Femur (tissue), 1 donor: Measurements from ENCODE around the gene TNS4.

Experiments
- DNase-seq: peaks from one replicate; pipeline ENCODE4 v3.0.0-alpha.2; 2017

TNS4 gene

DNA sequence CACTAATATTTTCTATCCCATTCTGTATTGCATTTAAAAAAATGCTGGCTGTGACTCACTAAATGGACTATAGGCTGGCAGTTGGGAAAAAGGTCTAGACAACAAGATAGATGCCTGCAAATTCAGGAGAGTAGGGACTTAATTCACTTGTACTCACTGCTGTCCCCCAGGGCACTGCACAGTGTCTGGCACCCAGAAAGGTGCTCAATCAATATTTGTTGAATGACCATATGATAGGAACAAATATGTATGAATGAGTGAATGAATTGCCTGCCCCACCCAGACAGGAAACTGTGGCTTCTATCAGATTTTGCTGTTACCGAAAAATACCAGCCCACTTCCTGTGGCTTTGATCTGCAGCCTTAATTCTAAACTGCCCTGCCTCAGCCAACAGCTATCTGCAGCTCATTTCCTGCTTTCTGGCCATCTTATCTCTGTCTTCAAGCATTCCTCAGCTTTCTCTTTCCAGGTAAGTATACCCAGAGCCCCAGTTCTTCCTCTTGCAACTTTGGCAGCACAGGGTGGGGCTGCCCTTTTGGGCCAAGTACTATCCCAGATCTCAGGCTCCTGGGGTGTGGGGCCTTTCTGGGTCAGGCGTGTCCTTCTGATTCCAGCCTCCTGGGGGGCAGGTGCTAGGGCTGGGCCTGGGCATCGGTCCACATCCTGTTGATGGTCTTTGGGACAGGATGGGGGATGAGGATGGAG is 15.3 kb upstream of the TNS4 start:
- no peak for DNase-seq

- no peak for DNase-seq
Measured at GRCh38 chr17:40515491-40516041, 14.1 kb upstream of the TNS4 start.

DNA sequence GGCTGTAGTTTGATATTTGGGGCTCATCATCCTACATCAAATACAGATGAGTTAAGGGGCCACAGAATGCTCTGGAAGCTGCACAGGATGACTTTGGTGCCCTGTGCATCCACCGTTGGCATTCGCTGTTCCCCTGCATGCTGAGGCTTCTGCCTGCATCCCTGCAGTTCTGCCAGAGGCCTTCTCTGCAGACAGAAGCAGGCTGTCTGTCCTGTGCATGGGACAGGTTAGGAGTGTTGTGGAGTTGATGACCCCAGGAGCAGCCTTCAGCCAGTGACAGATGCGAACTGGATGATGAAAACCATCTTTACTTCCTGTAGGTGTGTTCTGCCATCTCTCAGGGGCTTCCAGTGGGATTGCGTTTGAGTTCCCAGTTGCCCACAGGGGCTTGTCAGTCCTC is 13.6 kb upstream of the TNS4 start:
- DNase-seq: no peak

DNA sequence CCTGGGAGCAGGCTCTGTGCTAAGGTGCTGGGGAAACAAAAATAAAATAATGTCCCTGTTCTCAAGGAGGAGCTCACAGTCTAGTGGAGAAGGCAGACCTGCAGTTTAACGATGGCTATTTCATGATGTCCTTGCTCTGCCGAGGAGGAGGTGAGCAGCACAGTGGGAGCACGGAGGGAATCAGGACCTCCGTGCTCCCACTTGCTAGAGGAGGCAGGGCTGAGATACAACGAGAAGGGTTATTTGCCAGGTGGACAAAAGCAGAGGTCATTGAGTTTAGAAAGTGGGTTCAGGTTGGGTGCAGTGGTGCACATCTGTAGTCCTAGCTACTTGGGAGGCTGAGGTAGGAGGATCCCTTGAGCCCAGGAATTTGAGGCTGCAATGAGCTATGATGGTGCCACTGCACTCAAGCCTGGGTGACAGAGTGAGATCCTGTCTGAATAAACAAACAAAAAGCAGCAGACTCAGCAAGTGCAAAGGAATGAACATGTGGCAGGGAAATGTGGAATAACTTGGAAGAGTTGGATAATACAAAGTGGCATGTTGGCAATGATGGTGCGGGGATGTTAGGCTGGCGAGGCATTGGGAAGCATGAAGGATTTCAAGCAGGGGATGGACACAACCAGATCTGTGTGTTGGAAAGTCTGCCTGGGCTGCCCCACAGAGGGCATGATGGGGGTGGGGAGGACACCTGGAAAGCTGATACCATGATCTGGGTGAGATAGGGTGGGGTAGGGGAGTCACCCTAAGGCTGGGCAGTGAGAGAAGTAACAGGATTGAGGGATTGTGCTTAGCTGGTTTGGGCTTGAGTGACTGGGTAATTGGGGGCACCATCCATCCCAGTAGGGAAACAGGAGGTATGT is 12.8 kb upstream of the TNS4 start:
- DNase-seq: no peak

DNA sequence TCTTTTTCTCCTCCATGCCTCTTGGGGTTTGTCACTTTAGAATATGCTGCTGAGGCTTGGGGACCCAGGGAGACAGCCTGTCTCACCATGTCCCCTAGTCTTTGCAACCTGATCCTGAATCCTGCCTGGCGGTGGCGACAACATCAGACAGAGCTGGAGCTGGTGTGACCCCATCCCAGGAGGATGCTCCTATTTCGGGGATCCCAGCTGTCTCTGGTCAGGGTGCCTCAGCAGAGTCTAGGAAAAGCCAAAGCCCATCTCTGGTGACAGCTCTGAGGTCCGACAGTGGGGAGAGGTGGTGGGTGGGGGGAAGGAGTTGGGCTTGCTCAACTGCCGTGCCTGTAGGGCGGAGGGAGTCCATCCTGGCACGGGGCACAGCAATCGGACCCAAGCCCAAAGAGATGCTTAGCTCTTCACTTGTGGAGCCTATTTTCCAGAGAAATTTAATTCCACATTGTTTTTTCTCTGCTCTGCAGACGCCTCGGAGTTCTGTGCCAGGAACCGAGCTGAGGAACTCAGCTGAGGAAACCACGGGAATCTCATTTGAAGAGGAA is 10.3 kb upstream of the TNS4 start:
- DNase-seq: peak; percentile 56

DNA sequence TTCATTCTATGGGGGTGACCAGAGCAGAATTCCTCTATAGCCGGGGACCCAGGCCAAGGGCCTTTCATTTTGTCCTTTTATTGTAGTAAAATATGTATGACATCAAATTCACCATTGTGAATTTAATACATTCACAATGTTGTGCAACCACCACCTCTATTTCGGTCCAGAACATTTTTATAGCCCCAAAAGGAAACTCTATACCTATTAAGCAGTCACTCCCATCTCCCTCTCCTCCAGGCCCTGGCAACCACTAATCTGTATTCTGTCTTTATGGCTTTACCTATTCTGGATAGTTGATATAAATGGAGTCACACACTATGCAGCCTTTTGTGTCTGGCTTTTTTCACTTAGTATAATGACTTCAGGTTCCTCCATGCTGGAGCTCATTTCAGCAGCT is 9.7 kb upstream of the TNS4 start:
- no peak for DNase-seq

- no peak for DNase-seq
Measured at GRCh38 chr17:40510328-40510648, 8.9 kb upstream of the TNS4 start.

GRCh38 chr17:40509626-40510327 is 8.4 kb upstream of the TNS4 start:
- DNase-seq: no peak

DNA sequence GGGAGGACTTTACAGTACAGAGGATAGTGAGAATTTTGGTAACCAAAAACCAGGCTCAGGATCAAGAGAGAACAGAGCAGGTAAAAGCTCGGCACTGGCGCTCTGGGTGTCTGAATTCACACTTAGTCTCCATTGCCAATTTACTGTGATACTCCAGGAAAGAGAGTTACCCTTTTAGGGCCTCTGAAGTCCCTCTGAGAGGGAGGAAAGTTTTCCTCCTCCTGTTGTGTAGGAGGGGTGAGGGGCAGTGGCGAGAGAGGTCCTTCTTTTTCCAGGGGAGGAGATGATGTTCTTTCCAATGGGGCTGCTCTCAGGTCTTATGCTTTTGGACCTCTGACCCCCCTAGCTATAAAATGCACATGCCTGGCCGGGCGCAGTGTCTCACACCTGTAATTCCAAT is 5.4 kb upstream of the TNS4 start:
- no peak for DNase-seq

DNA sequence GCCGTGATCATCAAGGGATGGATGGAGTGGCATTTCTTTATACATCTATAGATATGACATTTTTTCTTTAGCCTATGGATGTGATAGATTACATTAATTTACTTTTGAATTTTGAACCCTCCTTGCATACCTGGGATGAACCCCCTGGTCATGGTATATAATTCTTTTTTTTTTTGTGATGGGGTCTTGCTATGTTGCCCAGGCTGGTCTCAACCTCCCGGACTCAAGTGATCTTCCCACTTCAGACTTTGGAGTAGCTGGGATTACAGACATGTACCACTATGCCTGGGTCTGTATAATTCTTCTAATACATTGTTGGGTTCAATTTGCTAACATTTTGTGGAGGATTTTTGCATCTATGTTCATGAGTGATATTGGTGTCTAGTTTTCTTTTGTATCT is 1.7 kb upstream of the TNS4 start:
- no peak for DNase-seq

GRCh38 chr17:40502716-40503115 is 1.3 kb upstream of the TNS4 start:
- no peak for DNase-seq

- no peak for DNase-seq
Measured at GRCh38 chr17:40500709-40501108, 714 bp downstream of the TNS4 start.

GRCh38 chr17:40500190-40500589 is 1.2 kb downstream of the TNS4 start:
- DNase-seq: no peak

GRCh38 chr17:40499551-40500189 is 1.8 kb downstream of the TNS4 start:
- DNase-seq: peak; percentile 81

GRCh38 chr17:40498281-40499084 is 2.9 kb downstream of the TNS4 start:
- DNase-seq: no peak

DNA sequence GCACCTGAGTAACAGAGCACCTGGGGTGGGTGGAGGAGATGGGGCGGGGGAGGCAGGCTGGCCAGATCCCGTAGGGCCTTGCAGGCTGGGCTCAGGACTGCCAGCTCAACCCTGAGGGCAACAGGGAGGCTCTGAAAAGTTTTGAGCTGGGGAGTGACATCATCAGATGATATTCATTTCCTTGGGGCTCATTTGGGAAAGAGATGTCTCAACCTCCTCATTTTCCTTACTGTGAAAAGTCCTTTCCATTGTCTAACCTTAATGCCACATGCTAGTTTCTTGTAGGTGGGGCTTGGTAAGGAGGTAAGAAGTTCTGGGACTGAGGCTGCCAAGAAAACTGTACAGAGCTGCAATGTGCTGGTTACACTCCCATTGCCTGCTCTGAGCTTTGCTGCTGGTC is 3.7 kb downstream of the TNS4 start:
- no peak for DNase-seq

DNA sequence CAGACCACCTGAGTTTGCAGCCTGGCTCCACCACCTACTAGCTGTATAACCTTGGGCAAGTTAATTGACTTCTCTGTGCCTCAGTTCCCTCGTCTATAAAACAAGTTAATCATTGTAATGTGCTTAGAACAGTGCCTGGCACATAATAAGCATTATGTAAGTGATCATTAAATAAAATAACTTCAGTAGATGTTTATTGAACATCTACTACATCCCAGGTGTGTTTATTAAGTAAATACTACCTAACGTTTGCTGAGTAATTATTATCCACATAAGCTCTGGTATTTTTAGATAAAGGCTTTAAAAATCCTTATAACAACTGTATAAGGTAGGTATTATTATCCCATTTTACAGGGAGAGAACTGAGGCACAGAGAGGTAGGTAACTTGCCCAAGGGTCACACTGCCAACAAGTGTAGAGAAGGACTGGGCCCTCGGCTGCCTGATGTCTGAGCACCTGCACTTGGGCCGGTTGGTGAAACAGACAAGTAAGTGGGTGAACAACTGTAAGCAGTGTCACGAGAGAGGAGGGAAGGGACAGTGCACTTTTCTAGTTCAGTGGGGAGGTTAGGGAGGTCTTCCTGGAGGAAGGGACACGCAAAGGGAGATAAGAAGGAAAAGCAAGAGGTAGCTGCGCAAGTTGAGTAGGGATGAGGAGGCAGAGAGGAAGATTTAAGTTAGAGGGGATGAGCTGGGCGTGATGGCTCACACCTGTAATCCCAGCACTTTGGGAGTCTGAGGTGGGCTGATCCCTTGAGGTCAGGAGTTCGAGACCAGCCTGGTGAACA is 4.6 kb downstream of the TNS4 start:
- no peak for DNase-seq

- DNase-seq: no peak
Measured at GRCh38 chr17:40496170-40496569, 5.3 kb downstream of the TNS4 start.

DNA sequence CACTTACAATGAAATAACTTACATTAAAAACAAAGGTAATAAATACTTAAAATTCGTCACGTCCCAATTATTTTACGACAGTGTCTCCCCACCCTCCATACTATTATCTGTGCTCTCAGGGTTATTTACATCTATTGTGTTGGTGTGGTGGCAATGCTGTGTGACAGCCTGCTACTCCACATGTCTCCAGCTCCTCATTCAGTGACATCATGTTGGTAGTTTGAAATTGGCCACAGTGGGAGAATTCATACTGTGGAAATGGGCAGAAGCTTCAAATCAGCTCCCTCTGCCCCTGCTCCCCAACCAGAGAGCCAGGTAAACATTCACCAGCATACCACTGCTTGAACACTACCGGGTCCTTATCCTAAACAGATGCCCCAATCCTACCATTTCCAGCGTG is 6.3 kb downstream of the TNS4 start:
- DNase-seq: no peak

DNA sequence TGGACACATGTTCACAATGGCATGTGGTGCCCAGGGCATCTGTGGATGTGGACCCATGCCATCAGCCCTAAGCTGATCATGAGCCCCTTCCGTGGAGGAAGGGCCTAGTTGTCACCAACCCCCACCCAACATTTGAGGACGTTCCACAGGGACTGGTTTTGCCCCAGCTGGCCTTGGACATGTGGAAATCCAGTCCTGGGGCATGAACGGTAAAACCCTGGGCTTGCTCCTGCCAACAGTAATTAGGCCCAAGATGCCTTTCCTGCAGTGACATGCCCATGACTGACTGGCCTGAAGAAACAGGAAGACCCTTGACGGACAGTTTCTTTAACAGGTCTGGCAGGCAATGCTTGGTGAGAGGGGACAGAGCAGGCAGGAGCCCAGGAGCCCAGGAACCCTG is 7.7 kb downstream of the TNS4 start:
- no peak for DNase-seq

DNA sequence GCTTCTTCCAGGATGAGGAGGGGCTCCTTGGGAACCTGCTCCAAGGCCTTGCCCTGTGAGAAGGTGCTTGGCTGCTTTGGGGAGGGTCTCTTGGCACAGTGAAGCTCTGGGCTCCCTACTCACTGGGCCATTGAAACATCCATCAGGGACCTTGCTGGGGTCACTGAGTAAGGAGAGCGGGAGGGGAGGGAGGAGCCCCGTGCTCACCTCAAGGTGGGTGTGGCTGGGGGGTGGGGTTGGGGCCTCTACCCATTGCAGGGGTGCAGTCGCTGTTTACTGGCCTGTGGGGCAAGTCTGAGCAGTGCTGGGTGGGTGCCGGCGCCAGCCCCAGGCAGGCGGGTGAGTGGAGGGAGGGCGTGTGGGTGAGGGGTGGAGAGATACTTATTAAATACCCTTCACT is 9.9 kb downstream of the TNS4 start:
- DNase-seq: no peak
